ENCODE data around the gene TNS4.

Gene TNS4

DNA sequence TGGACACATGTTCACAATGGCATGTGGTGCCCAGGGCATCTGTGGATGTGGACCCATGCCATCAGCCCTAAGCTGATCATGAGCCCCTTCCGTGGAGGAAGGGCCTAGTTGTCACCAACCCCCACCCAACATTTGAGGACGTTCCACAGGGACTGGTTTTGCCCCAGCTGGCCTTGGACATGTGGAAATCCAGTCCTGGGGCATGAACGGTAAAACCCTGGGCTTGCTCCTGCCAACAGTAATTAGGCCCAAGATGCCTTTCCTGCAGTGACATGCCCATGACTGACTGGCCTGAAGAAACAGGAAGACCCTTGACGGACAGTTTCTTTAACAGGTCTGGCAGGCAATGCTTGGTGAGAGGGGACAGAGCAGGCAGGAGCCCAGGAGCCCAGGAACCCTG, 7.7 kb downstream of the TNS4 start:
- DNase-seq (ENCODE audit: low spot score): no peak

DNA sequence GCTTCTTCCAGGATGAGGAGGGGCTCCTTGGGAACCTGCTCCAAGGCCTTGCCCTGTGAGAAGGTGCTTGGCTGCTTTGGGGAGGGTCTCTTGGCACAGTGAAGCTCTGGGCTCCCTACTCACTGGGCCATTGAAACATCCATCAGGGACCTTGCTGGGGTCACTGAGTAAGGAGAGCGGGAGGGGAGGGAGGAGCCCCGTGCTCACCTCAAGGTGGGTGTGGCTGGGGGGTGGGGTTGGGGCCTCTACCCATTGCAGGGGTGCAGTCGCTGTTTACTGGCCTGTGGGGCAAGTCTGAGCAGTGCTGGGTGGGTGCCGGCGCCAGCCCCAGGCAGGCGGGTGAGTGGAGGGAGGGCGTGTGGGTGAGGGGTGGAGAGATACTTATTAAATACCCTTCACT, 9.9 kb downstream of the TNS4 start:
- no peak for DNase-seq (ENCODE audit: low spot score)

DNA sequence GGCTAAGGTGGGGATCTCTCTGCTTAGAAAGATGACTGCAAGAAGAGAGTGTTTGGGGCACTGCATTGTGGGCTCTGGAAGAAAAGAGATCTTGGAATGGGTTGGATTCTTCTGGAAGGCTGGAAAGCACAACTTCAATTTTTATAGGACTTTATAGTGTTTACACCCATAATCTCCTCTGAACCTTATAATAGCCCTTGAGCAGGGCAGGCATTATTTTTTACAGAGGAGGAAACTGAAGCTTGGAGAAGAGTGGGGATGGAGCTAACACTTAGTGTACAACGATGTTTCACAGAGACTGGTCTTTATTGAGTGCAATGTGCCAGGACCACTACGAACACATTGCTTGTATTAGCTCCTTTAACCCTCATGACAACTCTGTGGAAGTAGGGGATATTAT, 10.4 kb downstream of the TNS4 start:
- DNase-seq (ENCODE audit: low spot score): no peak

DNA sequence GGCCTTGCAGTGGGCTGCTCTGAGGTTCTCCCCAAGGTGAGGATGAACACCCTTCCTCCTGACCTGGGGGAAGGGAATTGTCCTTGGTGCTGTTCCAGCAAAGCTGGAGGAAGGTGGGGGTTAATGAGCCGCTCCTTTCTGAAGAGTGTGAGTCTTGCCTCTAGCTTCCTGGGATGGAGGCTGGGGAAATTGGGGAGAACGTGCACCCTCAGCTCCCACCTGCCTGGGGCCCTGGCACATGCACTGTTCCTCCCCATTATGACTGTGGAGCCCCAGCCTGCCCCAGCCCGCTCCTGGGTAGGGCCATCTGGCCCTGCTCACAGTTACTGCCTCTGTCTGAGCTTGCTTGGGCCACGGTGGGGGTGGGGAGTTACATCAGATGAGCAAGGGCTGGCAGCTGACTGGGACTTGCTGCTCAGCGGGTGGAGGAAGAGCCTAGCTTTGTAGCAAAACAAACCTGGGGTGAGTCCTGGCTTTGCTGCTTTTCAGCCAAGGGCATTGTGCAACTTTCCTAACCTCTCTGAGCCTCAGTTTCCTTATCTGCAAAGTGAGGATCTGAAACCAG, 11.1 kb downstream of the TNS4 start:
- peak; percentile 72 for DNase-seq (ENCODE audit: low spot score)

DNA sequence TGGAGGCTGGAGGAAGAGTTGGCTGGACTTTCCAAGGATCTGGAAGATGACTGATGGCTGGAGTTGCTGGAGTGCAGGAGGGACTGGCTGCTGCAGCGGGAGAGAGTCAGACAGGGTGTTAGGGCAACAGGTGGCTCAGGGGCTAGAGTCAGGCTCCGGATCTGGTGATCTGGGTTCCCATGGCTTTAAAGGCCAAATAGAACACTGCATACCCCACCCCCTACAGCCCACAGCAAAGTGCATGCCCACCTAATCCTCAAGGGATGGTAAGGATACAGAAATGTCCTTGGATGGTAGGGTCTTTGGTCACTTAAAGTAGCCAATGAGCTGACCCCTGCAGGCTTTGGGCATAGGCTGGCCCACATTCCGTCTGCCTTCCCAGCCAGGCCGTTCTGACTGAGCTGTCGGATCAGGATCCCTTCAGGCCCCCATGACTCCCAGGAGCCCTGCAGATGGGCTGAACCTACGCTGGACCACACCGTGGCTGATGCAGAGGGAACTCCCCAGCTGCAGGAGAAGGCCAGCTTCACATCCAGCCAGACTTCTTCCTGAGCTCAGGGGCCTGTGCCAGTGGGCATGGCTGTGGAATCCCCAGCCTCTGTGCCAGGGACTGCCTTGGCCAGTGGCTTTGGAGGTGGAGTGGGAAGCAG, 13.9 kb downstream of the TNS4 start:
- no peak for DNase-seq (ENCODE audit: low spot score)

DNA sequence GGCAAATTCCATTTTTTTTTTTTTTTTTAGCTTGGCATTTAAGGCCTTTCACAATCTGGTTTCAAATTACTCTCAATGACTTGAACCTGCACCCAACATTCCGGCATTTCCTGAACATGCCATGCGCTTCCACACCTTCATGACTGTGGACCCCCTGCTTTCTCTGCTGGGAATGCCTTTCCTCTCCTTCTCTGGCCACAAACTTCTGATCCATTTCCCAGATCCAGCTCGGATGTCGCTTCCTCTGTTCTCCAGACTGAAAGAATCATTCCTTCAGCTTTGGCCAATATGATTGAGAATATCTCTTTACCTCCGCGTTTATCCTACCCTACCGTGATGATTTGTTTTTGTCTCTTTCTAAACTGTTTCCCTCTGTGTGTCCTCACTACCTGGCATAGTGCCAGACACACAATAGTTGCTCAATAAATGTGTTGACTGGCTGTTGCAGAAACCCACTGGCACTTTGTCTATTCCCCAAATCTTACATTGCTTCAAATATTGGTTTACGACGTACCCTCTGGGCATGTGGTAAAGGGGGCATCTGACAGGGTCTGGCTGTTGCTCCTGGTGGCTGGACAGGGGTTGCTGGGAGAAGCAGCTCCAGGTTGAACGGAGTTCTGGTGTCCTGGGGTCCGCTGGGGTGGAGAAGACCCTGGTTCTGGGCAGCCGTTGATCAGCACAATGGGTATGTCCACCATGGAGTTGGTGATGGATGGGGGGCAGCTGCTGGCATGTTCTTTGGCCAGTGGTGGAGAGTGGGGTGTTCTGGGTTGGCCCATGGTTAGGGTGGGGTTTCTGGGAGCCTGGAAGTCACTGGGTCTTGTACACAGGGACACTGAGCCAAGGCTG, 14.7 kb downstream of the TNS4 start:
- DNase-seq (ENCODE audit: low spot score): peak; percentile 54

DNA sequence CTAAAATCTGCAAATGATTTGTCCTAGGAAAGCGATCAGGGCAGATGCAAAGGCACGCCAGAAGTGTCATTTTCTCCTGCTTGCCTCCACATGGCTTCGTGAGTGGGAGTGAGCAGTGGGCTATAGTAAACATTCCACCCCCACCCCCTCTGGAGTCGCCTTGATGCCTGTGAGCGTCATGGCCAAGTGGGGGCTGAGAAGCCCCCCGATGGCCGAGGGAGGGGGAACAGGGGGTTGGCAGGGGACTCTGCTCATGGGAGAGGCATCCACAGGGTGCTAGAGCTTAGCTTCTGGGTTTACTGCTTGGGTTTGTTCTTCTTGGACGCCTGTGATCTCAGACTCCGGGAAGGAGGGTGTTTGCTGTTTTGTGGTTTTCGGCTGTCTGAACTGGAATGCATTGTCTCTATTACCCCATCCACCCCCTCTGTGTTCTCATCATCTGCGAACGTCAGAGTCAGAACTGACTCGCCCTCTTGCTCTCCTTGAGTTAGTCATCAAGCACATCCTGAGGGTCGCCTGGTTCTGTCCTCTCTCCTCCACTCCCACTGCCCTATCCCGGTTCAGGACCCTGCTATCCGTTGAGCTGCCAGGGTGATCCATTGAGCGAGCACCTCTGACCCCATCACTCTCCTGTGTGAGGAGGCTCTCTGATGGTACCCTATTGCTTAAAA, 15.4 kb downstream of the TNS4 start:
- DNase-seq (ENCODE audit: low spot score): peak; percentile 97

DNA sequence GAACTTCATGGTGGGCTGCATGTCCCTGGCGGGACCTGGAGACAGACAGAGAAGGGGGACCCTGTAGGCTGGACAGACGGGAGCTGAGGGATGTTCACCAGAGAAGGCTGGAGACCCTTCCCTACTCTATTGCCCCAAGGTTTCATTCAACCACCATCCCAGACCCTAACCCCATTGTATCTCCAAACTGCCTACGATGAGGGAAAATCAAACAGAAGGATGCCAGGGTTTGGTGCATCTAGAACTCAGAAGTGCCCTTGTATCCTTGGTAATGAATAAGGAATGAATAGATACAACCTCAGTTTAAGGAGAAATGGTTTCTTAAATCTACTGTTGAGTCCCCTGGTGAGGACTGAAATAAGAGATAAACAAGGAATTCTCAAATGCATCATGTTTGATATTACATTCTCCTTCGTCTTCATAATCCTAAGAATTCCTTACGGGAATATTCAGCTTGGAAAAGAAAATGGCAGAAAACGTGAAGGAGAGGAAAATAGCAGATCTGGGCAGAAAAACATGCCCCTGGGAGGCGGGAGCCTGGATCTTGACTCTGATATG, 16.4 kb downstream of the TNS4 start:
- no peak for DNase-seq (ENCODE audit: low spot score)

DNA sequence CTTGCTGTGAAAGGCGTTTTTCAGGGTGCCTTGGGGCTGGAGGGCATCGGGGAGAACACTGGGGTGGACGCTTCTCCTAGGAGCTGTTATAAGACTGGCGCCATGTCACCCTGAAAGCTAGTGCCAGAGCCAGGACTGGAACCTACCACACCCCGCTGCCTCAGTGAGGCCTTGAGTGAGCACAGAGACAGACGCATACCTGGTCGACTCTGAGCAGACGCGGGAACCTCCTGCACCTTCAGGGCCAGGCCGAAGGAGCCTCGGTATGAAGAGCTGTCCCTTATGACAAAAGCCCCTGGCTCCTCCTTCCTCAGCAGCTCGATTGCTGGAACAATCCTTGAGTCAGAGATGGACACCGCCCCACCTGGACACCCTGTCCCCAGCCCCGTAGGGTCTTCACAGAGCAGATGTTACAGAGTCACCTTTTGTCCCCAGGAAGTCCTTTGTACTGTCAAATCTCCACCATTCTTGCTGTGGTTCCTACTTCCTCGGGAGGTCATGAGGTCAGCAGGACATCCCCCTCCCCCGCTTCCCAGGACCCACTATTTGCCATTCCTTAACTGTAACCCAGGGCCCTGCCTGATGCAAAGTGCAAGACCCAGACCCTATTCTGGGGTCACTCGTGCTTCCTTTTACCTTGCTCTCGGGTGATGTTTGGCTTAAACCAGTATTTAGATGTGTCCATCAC, 17.0 kb downstream of the TNS4 start:
- DNase-seq (ENCODE audit: low spot score): no peak

DNA sequence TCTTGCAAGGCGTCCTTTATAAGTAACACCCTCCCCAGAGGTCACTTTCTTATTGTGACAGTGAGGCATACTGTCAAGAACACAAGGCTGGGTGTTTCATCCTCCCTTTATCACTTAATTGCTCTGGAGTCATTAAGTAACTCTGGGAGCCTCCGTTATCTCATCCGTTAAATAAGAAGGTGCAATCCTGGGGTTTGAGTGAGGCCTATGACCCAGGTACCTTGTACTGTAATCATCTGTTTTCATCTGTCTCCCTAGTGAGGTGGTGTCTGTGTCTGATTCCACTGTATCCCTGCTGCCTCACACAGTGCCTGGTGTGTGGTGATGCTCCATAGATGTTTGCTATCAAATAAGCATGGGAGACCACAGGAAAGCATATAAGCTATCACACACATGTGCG, 17.7 kb downstream of the TNS4 start:
- DNase-seq (ENCODE audit: low spot score): no peak

DNA sequence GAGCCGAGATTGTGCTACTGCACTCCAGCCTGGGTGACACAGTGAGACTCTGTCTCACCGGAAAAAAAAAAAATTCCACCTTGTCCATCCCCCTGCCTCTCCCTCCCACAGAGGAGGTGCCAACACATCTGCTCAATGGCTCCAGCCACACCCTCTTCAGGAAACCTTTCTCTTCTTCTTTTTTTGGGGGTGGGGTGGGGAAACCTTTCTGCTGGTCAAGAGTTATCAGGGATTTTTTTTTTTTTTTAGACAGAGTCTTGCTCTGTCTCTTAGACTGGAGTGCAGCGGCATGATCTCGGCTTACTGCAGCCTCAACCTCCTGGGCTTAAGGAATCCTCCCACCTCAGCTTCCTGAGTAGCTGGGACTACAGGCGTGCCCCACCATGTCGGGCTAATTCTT, 18.7 kb downstream of the TNS4 start:
- no peak for DNase-seq (ENCODE audit: low spot score)

DNA sequence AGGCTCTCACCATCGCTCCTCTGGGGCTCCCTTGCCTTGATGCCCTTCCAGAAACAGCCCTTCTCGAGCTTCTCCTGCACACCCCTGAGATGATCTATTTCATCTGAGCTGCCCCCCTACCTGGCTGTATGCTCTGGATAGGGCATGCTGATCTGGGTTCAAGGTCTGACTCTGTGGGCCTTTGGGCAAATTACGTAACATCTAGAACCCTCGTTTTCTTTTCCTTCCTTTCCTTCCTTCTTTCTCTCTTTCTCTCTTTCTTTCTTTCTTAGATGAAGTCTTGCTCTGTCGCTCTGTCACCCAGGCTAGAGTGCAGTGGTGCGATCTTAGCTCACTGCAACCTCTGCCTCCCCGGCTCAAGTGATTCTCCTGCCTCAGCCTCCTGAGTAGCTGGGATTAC, 20.3 kb downstream of the TNS4 start:
- DNase-seq (ENCODE audit: low spot score): no peak

DNA sequence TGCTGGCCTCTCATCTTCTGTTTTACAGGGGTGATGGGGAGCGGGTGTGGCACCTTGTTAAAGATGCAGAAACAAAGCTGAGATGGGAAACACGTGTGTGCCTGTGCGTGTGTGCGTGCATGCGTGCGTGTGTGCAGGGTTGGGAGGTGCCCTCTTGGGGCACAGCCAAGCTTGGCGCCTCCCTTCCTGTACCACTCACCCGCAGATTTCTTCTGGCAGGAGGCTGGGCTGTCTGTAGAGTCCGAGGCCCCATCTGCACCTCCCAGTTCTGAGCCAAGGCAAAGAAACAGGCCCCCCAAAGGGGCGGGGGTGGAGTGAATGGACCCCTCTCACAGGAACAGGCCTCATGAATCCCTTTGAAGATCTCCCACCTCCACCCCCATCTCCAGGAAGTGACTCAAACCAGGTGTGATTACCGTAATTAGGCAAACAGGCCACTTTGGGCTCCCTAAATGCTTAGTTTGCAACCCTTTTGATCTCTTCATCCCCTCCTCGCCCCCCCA, 20.9 kb downstream of the TNS4 start:
- DNase-seq (ENCODE audit: low spot score): no peak

DNA sequence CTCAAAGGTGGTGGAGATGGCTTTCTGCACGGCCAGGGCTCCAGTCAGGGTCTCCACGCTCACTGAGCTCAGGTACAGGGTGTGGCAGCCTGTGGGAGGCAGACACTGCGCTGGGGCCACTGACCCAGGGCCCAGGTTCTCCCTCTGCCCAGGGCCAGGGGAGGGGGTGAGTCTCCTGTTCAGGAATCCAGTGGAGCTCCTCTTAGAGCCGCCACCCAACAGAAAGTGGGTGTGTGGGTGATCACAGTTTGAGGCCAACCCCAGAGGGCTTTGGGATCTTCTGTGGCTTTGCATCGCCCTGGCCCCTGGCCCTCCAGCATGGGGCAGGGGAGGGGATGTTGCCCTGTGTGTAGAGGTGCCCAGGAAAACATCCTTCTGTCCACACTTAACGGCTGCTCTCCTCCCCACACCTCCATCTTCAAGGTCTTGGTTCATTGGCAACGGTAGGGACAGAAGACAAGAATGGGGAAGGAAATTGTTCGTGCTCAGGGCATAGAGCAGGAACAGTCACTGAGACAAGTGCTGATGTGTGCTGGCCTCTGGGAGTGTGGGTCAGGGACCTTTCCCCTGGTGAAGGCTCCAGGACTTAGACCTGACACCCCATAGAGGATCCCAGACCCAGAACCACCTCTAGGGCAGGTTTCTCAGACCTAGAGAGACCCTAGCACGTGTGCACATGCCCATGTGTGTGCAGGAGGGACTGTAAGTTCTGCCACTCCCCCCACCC, 21.5 kb downstream of the TNS4 start:
- DNase-seq (ENCODE audit: low spot score): no peak

DNA sequence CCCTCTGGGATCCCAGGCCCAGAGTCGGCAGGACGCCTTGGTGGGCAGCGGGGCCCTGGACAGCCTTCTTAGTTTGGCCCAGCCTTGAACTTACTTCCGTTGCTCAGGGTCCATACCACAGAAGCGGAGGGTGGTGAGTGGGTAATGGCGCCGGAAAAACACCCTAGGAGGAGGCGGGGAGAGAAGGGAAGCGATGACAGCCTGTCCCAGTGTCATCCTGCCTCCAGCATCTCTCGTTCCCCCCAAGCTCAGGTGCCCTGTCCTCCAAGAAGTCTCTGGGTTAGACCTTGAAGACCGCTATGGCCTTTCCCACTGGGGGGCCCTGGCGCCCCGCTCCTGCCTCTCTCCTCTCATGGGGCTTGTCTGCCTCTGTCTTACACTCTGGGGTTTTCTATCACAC, 22.9 kb downstream of the TNS4 start:
- no peak for DNase-seq (ENCODE audit: low spot score)

DNA sequence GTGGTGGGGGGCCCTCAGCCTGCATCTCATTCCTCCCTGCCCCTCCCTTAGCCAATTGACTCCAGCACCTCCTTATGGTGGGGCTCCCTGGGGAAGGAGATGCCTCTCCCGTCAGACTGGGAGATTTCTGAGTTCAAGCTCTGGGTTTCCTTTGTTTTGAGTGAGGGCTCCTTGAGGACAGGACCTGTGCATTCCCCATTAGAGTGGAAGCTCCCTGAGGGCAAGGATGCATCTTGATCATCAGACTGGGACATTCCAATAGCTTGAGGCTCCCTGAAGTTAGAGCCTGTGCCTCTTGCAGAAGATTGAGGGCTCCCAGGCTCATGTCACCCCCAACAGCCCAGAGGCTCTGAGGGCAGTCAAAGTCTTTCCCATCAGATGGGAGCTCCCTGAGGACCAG, 23.6 kb downstream of the TNS4 start:
- no peak for DNase-seq (ENCODE audit: low spot score)

DNA sequence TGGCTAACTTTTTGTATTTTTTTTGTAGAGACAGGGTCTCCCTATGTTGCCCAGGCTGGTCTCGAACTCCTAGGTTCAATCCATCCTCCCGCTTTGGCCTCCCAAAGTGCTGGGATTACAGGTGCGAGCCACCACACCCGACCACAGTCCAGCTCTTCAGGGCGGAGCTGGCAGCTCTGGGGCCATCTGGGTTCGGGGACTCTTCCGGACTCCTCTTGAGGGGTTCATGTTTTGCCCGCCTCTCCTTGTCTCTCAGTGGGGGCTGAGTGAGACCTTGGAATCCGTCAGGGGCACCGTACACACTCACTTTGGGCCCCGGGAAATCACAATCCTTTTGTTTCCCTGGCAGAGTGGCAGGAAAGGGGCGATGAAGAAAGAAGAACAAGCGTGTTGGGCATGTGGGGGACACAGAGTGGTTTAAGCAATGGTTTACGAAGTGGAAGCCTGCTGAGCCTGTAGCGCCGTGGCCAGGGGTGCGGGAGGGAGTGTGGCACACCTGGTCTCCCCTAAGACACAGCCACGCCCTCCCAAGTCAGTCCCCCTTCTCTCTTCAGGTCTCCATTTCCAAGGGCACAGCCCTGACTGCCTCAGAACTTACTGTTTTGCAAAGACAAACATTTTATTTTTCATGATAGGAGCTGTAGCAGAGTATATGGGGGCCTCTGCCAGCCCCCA, 26.1 kb downstream of the TNS4 start:
- no peak for DNase-seq (ENCODE audit: low spot score)

DNA sequence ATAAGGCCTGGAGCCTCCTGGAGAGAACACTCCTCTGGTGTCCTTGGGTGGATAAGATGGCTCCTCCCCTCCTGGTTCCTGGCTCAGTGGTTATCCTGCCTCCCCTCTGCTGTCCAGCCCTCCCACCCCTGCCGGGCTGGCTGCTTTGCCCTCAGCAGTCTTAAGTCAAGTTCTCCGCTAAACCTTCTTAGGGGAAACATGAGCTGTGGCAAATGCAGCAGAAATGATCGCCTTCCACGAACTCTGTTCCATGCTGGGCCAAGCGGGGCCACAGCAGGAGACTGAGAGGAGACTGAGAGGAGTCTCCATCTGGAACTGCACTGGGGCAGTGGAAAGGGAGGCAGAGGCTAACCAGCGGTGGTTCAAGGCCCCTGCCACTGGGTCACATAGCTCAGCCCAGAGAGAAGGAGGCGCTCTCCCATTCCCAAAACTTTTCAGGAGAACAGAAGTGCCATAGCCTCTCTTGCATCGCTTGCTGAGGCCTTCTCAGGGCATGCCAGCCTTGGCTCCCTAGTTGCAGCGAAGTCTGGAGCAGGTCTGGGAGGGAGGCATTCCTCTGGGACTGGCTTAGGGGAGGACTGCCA, 26.9 kb downstream of the TNS4 start:
- no peak for DNase-seq (ENCODE audit: low spot score)

DNA sequence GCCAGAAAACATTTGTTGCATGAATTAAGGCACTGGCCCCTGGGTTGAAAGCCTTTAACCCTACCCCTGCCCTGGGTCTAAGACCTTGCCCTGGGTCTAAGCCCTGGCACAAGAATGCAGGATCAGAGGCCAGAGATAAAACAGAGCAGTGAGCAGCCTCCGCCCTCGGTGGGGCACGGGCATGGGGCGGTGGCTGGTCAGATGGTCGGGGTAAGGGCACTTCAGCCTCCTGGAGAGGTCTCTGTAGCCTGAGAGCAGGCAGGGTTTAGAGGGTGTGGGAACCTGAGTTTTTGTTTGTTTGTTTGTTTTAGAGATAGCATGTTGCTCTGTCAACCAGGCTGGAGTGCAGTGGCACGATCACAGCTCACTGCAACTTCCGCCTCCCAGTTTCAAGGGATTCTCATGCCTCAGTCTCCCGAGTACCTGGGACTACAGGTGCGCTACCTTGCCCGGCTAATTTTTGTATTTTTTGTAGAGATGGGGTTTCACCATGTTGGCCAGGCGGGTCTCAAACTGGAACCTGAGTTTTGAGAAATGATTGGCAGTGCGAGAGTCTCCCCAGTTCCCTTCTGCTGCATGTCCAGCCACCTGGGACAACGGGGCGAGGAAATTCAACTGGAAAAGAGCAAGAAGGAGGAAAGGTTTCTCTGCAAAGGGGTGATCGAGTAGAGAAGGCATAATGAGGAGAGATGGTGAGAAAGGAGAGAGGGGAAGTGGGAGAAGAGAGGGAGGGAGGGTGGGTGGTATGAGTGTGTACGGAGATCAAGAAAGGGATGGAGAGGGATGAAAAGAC, 27.7 kb downstream of the TNS4 start:
- DNase-seq (ENCODE audit: low spot score): no peak

Data from hepatic stellate cell (primary cell).